Measurements from ENCODE around the gene NFATC1.
A peak's percentile ranks its signal among the peaks of the same experiment; 100 is the strongest.

NFATC1 gene

GRCh38 chr18:79525556-79526467 is 130.1 kb downstream of the NFATC1 start:
- peak; percentile 45 for DNase-seq

GRCh38 chr18:79526468-79527460 is 131.0 kb downstream of the NFATC1 start:
- DNase-seq, result no peak

GRCh38 chr18:79527656-79528315 is 132.1 kb downstream of the NFATC1 start:
- no peak for DNase-seq

GRCh38 chr18:79528316-79528695 is 132.6 kb downstream of the NFATC1 start:
- no peak for DNase-seq

GRCh38 chr18:79528846-79529245 is 133.1 kb downstream of the NFATC1 start:
- peak; percentile 94 for DNase-seq

- no peak for DNase-seq
Observed at GRCh38 chr18:79529296-79529695, 133.6 kb downstream of the NFATC1 start.

- DNase-seq, result no peak
Observed at GRCh38 chr18:79529991-79530390, 134.3 kb downstream of the NFATC1 start.

- no peak for DNase-seq
Observed at GRCh38 chr18:79530821-79531220, 135.1 kb downstream of the NFATC1 start.

GRCh38 chr18:79531386-79531785 is 135.7 kb downstream of the NFATC1 start:
- peak; percentile 30 for DNase-seq

GRCh38 chr18:79531926-79532312 is 136.2 kb downstream of the NFATC1 start:
- no peak for DNase-seq

- DNase-seq, result peak; percentile 63
Observed at GRCh38 chr18:79532313-79533007, 136.7 kb downstream of the NFATC1 start.

GRCh38 chr18:79533146-79533545 is 137.4 kb downstream of the NFATC1 start:
- DNase-seq, result no peak

- DNase-seq, result no peak
Observed at GRCh38 chr18:79533591-79533990, 137.9 kb downstream of the NFATC1 start.

- no peak for DNase-seq
Observed at GRCh38 chr18:79534356-79534755, 138.6 kb downstream of the NFATC1 start.

- DNase-seq, result no peak
Observed at GRCh38 chr18:79537758-79538157, 142.0 kb downstream of the NFATC1 start.

GRCh38 chr18:79538635-79539034 is 142.9 kb downstream of the NFATC1 start:
- no peak for DNase-seq

- DNase-seq, result no peak
Observed at GRCh38 chr18:79540161-79540903, 144.6 kb downstream of the NFATC1 start.

GRCh38 chr18:79540904-79541282 is 145.2 kb downstream of the NFATC1 start:
- DNase-seq, result no peak

- DNase-seq, result no peak
Observed at GRCh38 chr18:79542213-79542612, 146.5 kb downstream of the NFATC1 start.

- no peak for DNase-seq
Observed at GRCh38 chr18:79542876-79543750, 147.4 kb downstream of the NFATC1 start.

Measured in eye (tissue), 1 donor.